HUES48 (cell line): ENCODE measurements around the gene TMEM151A.
"Not testable (repeated sequence)": the region's sequence is repeated elsewhere in the genome, so short reads cannot be mapped to it uniquely, and the experiment has no call there.

ENCODE experiments used
- H3K27ac ChIP-seq: one replicate; pipeline ENCODE4 v1.7.0; 2013; ENCODE audit warnings: low read depth, low read length, inconsistent platforms
- H3K27me3 ChIP-seq: 2 replicates; pipeline ENCODE4 v1.6.1; 2013; ENCODE audit warnings: mild to moderate bottlenecking, low read length; ENCODE audit not compliant: control insufficient read depth, insufficient read depth
- H3K36me3 ChIP-seq: 2 replicates; pipeline ENCODE4 v1.6.1; 2013; ENCODE audit warnings: low read length; ENCODE audit not compliant: control insufficient read depth, insufficient read depth
- H3K4me1 ChIP-seq: 2 replicates; pipeline ENCODE4 v1.6.1; 2013; ENCODE audit warnings: mild to moderate bottlenecking, low read length; ENCODE audit not compliant: control insufficient read depth, insufficient read depth
- H3K4me3 ChIP-seq: 2 replicates; pipeline ENCODE4 v1.5.1; 2013; ENCODE audit warnings: mild to moderate bottlenecking, low read depth, low read length
- H3K9ac ChIP-seq: 2 replicates; pipeline ENCODE4 v1.6.1; 2013; ENCODE audit warnings: mild to moderate bottlenecking, low read depth, low read length, moderate library complexity
- H3K9me3 ChIP-seq: 2 replicates; pipeline ENCODE4 v1.6.1; 2013; ENCODE audit warnings: low read length; ENCODE audit not compliant: control insufficient read depth, insufficient read depth

TMEM151A gene

GRCh38 chr11:66267379-66268243 is 24.1 kb upstream of the TMEM151A start:
- Histone ChIP-seq H3K4me1 (peaks cover 8% of the 10 kb centered on the region; the same call in 1 of the 2 replicates), H3K36me3 (peaks cover 48% of the 10 kb centered on the region), H3K27me3 (no peaks in the 10 kb centered on the region), H3K27ac (peak overlapping the region; percentile 82), H3K9ac (peak overlapping the region; percentile 35), H3K4me3 (peak overlapping the region; percentile 90), H3K9me3 (no peaks in the 10 kb centered on the region)

GRCh38 chr11:66268244-66268951 is 23.3 kb upstream of the TMEM151A start, which contains the start of gene RAB1B:
RAB1B (plus strand) TSS chr11:66268639; CDS start chr11:66268680, 41 bp downstream.
- Histone ChIP-seq H3K4me1 (peaks cover 8% of the 10 kb centered on the region; the same call in 1 of the 2 replicates), H3K36me3 (peaks cover 48% of the 10 kb centered on the region), H3K27ac (peak within 1 kb of the TSS; percentile 97), H3K9ac (peak within 1 kb of the TSS; percentile 93), H3K4me3 (peak within 1 kb of the TSS; percentile 90), H3K9me3 (no peaks in the 10 kb centered on the region), H3K27me3 (no peaks in the 10 kb centered on the region)

- peak overlapping the region; percentile 90 for H3K4me3 ChIP-seq
- H3K27ac ChIP-seq = peak overlapping the region; percentile 97
- H3K9me3 ChIP-seq = no peaks in the 10 kb centered on the region
- H3K9ac ChIP-seq = peak overlapping the region; percentile 49
- H3K36me3 ChIP-seq = peaks cover 48% of the 10 kb centered on the region
- peaks cover 8% of the 10 kb centered on the region; the same call in 1 of the 2 replicates for H3K4me1 ChIP-seq
- H3K27me3 ChIP-seq = no peaks in the 10 kb centered on the region
Observed at GRCh38 chr11:66268952-66269905, 22.5 kb upstream of the TMEM151A start.

- Histone ChIP-seq H3K4me3 (no peak overlapping the region), H3K9me3 (no peaks in the 10 kb centered on the region), H3K27ac (no peak overlapping the region), H3K4me1 (peaks cover 8% of the 10 kb centered on the region; the same call in 1 of the 2 replicates), H3K27me3 (no peaks in the 10 kb centered on the region), H3K9ac (no peak overlapping the region), H3K36me3 (peaks cover 38% of the 10 kb centered on the region)
Observed at GRCh38 chr11:66271816-66272215, 19.9 kb upstream of the TMEM151A start.

GRCh38 chr11:66272596-66272995 is 19.1 kb upstream of the TMEM151A start:
- Histone ChIP-seq H3K27me3 (no peaks in the 10 kb centered on the region), H3K27ac (no peak overlapping the region), H3K4me3 (no peak overlapping the region), H3K9me3 (no peaks in the 10 kb centered on the region), H3K36me3 (peaks cover 38% of the 10 kb centered on the region), H3K9ac (no peak overlapping the region), H3K4me1 (peaks cover 8% of the 10 kb centered on the region; the same call in 1 of the 2 replicates)

- Histone ChIP-seq H3K36me3 (peaks cover 38% of the 10 kb centered on the region), H3K9ac (no peak overlapping the region), H3K9me3 (no peaks in the 10 kb centered on the region), H3K27me3 (no peaks in the 10 kb centered on the region), H3K27ac (no peak overlapping the region), H3K4me3 (no peak overlapping the region), H3K4me1 (peaks cover 8% of the 10 kb centered on the region; the same call in 1 of the 2 replicates)
Observed at GRCh38 chr11:66274219-66274618, 17.5 kb upstream of the TMEM151A start.

- H3K27ac ChIP-seq = no peak overlapping the region
- H3K27me3 ChIP-seq = no peaks in the 10 kb centered on the region
- peaks cover 38% of the 10 kb centered on the region for H3K36me3 ChIP-seq
- H3K9me3 ChIP-seq = no peaks in the 10 kb centered on the region
- no peak overlapping the region for H3K4me3 ChIP-seq
- H3K9ac ChIP-seq = no peak overlapping the region
- H3K4me1 ChIP-seq = no peaks in the 10 kb centered on the region
Observed at GRCh38 chr11:66275396-66275795, 16.3 kb upstream of the TMEM151A start.

- no peak overlapping the region for H3K9ac ChIP-seq
- no peaks in the 10 kb centered on the region for H3K4me1 ChIP-seq
- no peaks in the 10 kb centered on the region for H3K27me3 ChIP-seq
- no peaks in the 10 kb centered on the region for H3K9me3 ChIP-seq
- no peak overlapping the region for H3K4me3 ChIP-seq
- H3K27ac ChIP-seq = no peak overlapping the region
- H3K36me3 ChIP-seq = peaks cover 38% of the 10 kb centered on the region
Observed at GRCh38 chr11:66275984-66276612, 15.6 kb upstream of the TMEM151A start.

GRCh38 chr11:66276619-66277018 is 15.1 kb upstream of the TMEM151A start:
- not testable (repeated sequence) for H3K27me3 ChIP-seq, H3K9me3 ChIP-seq, H3K27ac ChIP-seq, H3K4me1 ChIP-seq, H3K9ac ChIP-seq, H3K4me3 ChIP-seq
- peaks cover 36% of the 10 kb centered on the region for H3K36me3 ChIP-seq

- not testable (repeated sequence) for H3K9ac ChIP-seq, H3K4me1 ChIP-seq, H3K27me3 ChIP-seq, H3K4me3 ChIP-seq, H3K27ac ChIP-seq, H3K9me3 ChIP-seq
- peaks cover 32% of the 10 kb centered on the region for H3K36me3 ChIP-seq
Observed at GRCh38 chr11:66277064-66277463, 14.6 kb upstream of the TMEM151A start.
